ENCODE data around the gene ESR1.

DNA sequence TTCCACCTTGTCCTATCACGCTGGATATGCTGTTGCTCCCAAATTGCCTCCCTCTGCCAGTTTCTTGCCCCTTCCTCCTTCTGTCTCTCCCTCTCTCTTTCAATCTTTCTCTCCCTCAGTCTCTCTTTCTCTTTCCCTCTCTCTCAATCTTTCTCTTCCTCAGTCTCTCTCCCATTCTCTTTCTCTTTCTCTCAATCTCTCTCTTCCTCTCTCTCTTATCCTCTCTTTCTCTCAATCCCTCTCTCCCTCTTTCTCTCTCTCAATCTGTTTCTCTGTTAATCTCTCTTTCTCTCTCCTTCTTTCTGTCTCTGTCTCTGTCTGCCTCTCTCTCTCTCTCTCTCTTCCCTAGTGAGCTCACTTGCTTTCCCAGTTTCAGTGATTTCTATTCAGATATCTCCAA is 245.8 kb downstream of the ESR1 start:
- TF ChIP-seq, protein P1, sequence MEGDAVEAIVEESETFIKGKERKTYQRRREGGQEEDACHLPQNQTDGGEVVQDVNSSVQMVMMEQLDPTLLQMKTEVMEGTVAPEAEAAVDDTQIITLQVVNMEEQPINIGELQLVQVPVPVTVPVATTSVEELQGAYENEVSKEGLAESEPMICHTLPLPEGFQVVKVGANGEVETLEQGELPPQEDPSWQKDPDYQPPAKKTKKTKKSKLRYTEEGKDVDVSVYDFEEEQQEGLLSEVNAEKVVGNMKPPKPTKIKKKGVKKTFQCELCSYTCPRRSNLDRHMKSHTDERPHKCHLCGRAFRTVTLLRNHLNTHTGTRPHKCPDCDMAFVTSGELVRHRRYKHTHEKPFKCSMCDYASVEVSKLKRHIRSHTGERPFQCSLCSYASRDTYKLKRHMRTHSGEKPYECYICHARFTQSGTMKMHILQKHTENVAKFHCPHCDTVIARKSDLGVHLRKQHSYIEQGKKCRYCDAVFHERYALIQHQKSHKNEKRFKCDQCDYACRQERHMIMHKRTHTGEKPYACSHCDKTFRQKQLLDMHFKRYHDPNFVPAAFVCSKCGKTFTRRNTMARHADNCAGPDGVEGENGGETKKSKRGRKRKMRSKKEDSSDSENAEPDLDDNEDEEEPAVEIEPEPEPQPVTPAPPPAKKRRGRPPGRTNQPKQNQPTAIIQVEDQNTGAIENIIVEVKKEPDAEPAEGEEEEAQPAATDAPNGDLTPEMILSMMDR (IDR thresholded peaks at IDR 0.05), result no peak
- TF ChIP-seq POLR2A (IDR thresholded peaks at IDR 0.05), result no peak
